ENCODE data around the gene TTLL7.
"Not testable (repeated sequence)": the region's sequence is repeated elsewhere in the genome, so short reads cannot be mapped to it uniquely, and the experiment has no call there.

TTLL7 gene

GRCh38 chr1:83994111-83994510 lies 4.8 kb downstream of the TTLL7 start:
- no peak for DNase-seq

GRCh38 chr1:83990734-83991133 lies 8.2 kb downstream of the TTLL7 start:
- no peak for DNase-seq

GRCh38 chr1:83985048-83985447 lies 13.9 kb downstream of the TTLL7 start:
- no peak for DNase-seq

- not testable (repeated sequence) for DNase-seq
Measured at GRCh38 chr1:83983918-83984317, 15.0 kb downstream of the TTLL7 start.

- no peak for DNase-seq
Measured at GRCh38 chr1:83978056-83978455, 20.9 kb downstream of the TTLL7 start.

- DNase-seq, result no peak
Measured at GRCh38 chr1:83976920-83977319, 22.0 kb downstream of the TTLL7 start.

GRCh38 chr1:83970802-83971201 lies 28.1 kb downstream of the TTLL7 start:
- DNase-seq, result no peak

GRCh38 chr1:83970114-83970513 lies 28.8 kb downstream of the TTLL7 start:
- no peak for DNase-seq

GRCh38 chr1:83967336-83967735 lies 31.6 kb downstream of the TTLL7 start:
- DNase-seq, result no peak

GRCh38 chr1:83964153-83964552 lies 34.8 kb downstream of the TTLL7 start:
- no peak for DNase-seq

- DNase-seq, result no peak
Measured at GRCh38 chr1:83961571-83962295, 37.2 kb downstream of the TTLL7 start.

- DNase-seq, result no peak
Measured at GRCh38 chr1:83960669-83961277, 38.2 kb downstream of the TTLL7 start.

GRCh38 chr1:83959824-83960498 lies 39.0 kb downstream of the TTLL7 start:
- no peak for DNase-seq

- no peak for DNase-seq
Measured at GRCh38 chr1:83958704-83959103, 40.2 kb downstream of the TTLL7 start.

- DNase-seq, result no peak
Measured at GRCh38 chr1:83954166-83954823, 44.6 kb downstream of the TTLL7 start.

- DNase-seq, result no peak
Measured at GRCh38 chr1:83950106-83950661, 48.7 kb downstream of the TTLL7 start.

- no peak for DNase-seq
Measured at GRCh38 chr1:83942914-83943313, 56.0 kb downstream of the TTLL7 start.

- DNase-seq, result no peak
Measured at GRCh38 chr1:83934550-83934949, 64.4 kb downstream of the TTLL7 start.

- DNase-seq, result no peak
Measured at GRCh38 chr1:83932693-83933092, 66.2 kb downstream of the TTLL7 start.

GRCh38 chr1:83932281-83932680 lies 66.7 kb downstream of the TTLL7 start:
- DNase-seq, result no peak

- DNase-seq, result peak; percentile 49
Measured at GRCh38 chr1:83931658-83932253, 67.2 kb downstream of the TTLL7 start.

- no peak for DNase-seq
Measured at GRCh38 chr1:83929184-83929583, 69.7 kb downstream of the TTLL7 start.

GRCh38 chr1:83928396-83928795 lies 70.5 kb downstream of the TTLL7 start:
- DNase-seq, result no peak
